Activated naive CD8-positive, alpha-beta T cell treated with anti-CD3 and anti-CD28 coated beads for 36 hours (primary cell): ENCODE data around the gene KDELR3. TPM values are rescaled to one million over a fixed set of nuclear protein-coding genes. Genes with fewer than 3 reads are reported as not detected.

ENCODE experiments used
- DNase-seq: peaks from one replicate; pipeline ENCODE4 v3.0.0; 2021
- H3K27ac Mint-ChIP-seq: one replicate; pipeline ENCODE4 v1.8.0; 2022; ENCODE audit warnings: mild to moderate bottlenecking, moderate library complexity, mixed read lengths
- H3K27me3 Mint-ChIP-seq: one replicate; pipeline ENCODE4 v1.8.0; 2022; ENCODE audit warnings: mild to moderate bottlenecking, mixed read lengths
- H3K36me3 Mint-ChIP-seq: one replicate; pipeline ENCODE4 v1.8.0; 2021; ENCODE audit warnings: mild to moderate bottlenecking, mixed read lengths
- H3K4me1 Mint-ChIP-seq: one replicate; pipeline ENCODE4 v1.8.0; 2021; ENCODE audit warnings: mixed read lengths
- H3K4me3 Mint-ChIP-seq: one replicate; pipeline ENCODE4 v1.8.0; 2022; ENCODE audit warnings: mild to moderate bottlenecking, moderate library complexity, mixed read lengths
- H3K9me3 Mint-ChIP-seq: one replicate; pipeline ENCODE4 v1.8.0; 2022; ENCODE audit warnings: mixed read lengths
- total RNA-seq, 2 experiments: library from RNA; stranded (reverse); gene quantifications; one replicate each; pipeline ENCODE4 v1.2.3, GENCODE V29; 2021

KDELR3 gene
- total RNA-seq, 2 experiments from 2014 or later: 0.72 to 1.3 TPM

- no peaks in the 10 kb centered on the region for H3K4me1 Mint-ChIP-seq
- no peak for DNase-seq
- no peaks in the 10 kb centered on the region for H3K36me3 Mint-ChIP-seq
- no peaks in the 10 kb centered on the region for H3K9me3 Mint-ChIP-seq
- no peaks in the 10 kb centered on the region for H3K27me3 Mint-ChIP-seq
- H3K4me3 Mint-ChIP-seq: no peak overlapping the region
- no peak overlapping the region for H3K27ac Mint-ChIP-seq
These were observed 35.6 kb upstream of the KDELR3 start for GRCh38 chr22:38432264-38432663.

GRCh38 chr22:38433871-38434270, 34.0 kb upstream of the KDELR3 start:
- H3K27me3 Mint-ChIP-seq: no peaks in the 10 kb centered on the region

GRCh38 chr22:38435010-38435409, 32.9 kb upstream of the KDELR3 start:
- H3K36me3 Mint-ChIP-seq: no peaks in the 10 kb centered on the region
- no peaks in the 10 kb centered on the region for H3K27me3 Mint-ChIP-seq
- no peak overlapping the region for H3K27ac Mint-ChIP-seq
- H3K4me1 Mint-ChIP-seq: no peaks in the 10 kb centered on the region
- DNase-seq: no peak
- no peaks in the 10 kb centered on the region for H3K9me3 Mint-ChIP-seq
- no peak overlapping the region for H3K4me3 Mint-ChIP-seq

More at GRCh38 chr22:38433871-38434270, 34.0 kb upstream of the KDELR3 start:
- H3K27ac Mint-ChIP-seq: no peak overlapping the region
- no peak overlapping the region for H3K4me3 Mint-ChIP-seq
- H3K4me1 Mint-ChIP-seq: no peaks in the 10 kb centered on the region
- H3K36me3 Mint-ChIP-seq: no peaks in the 10 kb centered on the region
- no peaks in the 10 kb centered on the region for H3K9me3 Mint-ChIP-seq
- no peak for DNase-seq

- Mint-ChIP-seq H3K36me3 (no peaks in the 10 kb centered on the region), H3K9me3 (no peaks in the 10 kb centered on the region), H3K27me3 (no peaks in the 10 kb centered on the region), H3K4me3 (no peak overlapping the region), H3K4me1 (no peaks in the 10 kb centered on the region), H3K27ac (no peak overlapping the region)
- DNase-seq: no peak
These were observed 31.9 kb upstream of the KDELR3 start for GRCh38 chr22:38435965-38436364.

- H3K4me3 Mint-ChIP-seq: no peak overlapping the region
- no peak overlapping the region for H3K27ac Mint-ChIP-seq
- DNase-seq: no peak
- no peaks in the 10 kb centered on the region for H3K4me1 Mint-ChIP-seq
- H3K27me3 Mint-ChIP-seq: no peaks in the 10 kb centered on the region
- H3K36me3 Mint-ChIP-seq: no peaks in the 10 kb centered on the region
- no peaks in the 10 kb centered on the region for H3K9me3 Mint-ChIP-seq
These were observed 31.1 kb upstream of the KDELR3 start for GRCh38 chr22:38436629-38437395.

GRCh38 chr22:38437416-38437815, 30.5 kb upstream of the KDELR3 start:
- Mint-ChIP-seq H3K9me3 (no peaks in the 10 kb centered on the region), H3K4me1 (no peaks in the 10 kb centered on the region), H3K27me3 (no peaks in the 10 kb centered on the region), H3K4me3 (no peak overlapping the region), H3K27ac (no peak overlapping the region), H3K36me3 (no peaks in the 10 kb centered on the region)
- no peak for DNase-seq

- no peak overlapping the region for H3K4me3 Mint-ChIP-seq
- no peaks in the 10 kb centered on the region for H3K9me3 Mint-ChIP-seq
- no peak for DNase-seq
- no peak overlapping the region for H3K27ac Mint-ChIP-seq
- no peaks in the 10 kb centered on the region for H3K36me3 Mint-ChIP-seq
- no peaks in the 10 kb centered on the region for H3K4me1 Mint-ChIP-seq
- H3K27me3 Mint-ChIP-seq: peaks cover 3% of the 10 kb centered on the region
These were observed 27.0 kb upstream of the KDELR3 start for GRCh38 chr22:38440747-38441350.

GRCh38 chr22:38441620-38442287, 26.1 kb upstream of the KDELR3 start:
- no peak overlapping the region for H3K27ac Mint-ChIP-seq
- no peak for DNase-seq
- H3K4me3 Mint-ChIP-seq: no peak overlapping the region
- H3K36me3 Mint-ChIP-seq: no peaks in the 10 kb centered on the region
- no peaks in the 10 kb centered on the region for H3K9me3 Mint-ChIP-seq
- peaks cover 3% of the 10 kb centered on the region for H3K27me3 Mint-ChIP-seq
- H3K4me1 Mint-ChIP-seq: no peaks in the 10 kb centered on the region

GRCh38 chr22:38442967-38443627, 24.8 kb upstream of the KDELR3 start:
- DNase-seq: no peak
- H3K36me3 Mint-ChIP-seq: no peaks in the 10 kb centered on the region
- H3K27ac Mint-ChIP-seq: no peak overlapping the region
- H3K4me3 Mint-ChIP-seq: no peak overlapping the region
- H3K27me3 Mint-ChIP-seq: peaks cover 3% of the 10 kb centered on the region
- no peaks in the 10 kb centered on the region for H3K9me3 Mint-ChIP-seq
- no peaks in the 10 kb centered on the region for H3K4me1 Mint-ChIP-seq

GRCh38 chr22:38443628-38444521, 24.0 kb upstream of the KDELR3 start:
- no peak overlapping the region for H3K27ac Mint-ChIP-seq
- H3K9me3 Mint-ChIP-seq: no peaks in the 10 kb centered on the region
- no peak for DNase-seq
- no peaks in the 10 kb centered on the region for H3K4me1 Mint-ChIP-seq
- no peaks in the 10 kb centered on the region for H3K36me3 Mint-ChIP-seq
- peaks cover 3% of the 10 kb centered on the region for H3K27me3 Mint-ChIP-seq
- H3K4me3 Mint-ChIP-seq: no peak overlapping the region

GRCh38 chr22:38444783-38445182, 23.1 kb upstream of the KDELR3 start:
- Mint-ChIP-seq H3K4me3 (no peak overlapping the region), H3K36me3 (no peaks in the 10 kb centered on the region), H3K4me1 (no peaks in the 10 kb centered on the region), H3K9me3 (no peaks in the 10 kb centered on the region), H3K27me3 (peaks cover 5% of the 10 kb centered on the region), H3K27ac (no peak overlapping the region)
- no peak for DNase-seq

- no peak overlapping the region for H3K4me3 Mint-ChIP-seq
- H3K27ac Mint-ChIP-seq: no peak overlapping the region
- H3K9me3 Mint-ChIP-seq: no peaks in the 10 kb centered on the region
- peaks cover 18% of the 10 kb centered on the region for H3K27me3 Mint-ChIP-seq
- no peaks in the 10 kb centered on the region for H3K36me3 Mint-ChIP-seq
- no peak for DNase-seq
- no peaks in the 10 kb centered on the region for H3K4me1 Mint-ChIP-seq
These were observed 21.8 kb upstream of the KDELR3 start for GRCh38 chr22:38446018-38446601.

- Mint-ChIP-seq H3K27me3 (peaks cover 41% of the 10 kb centered on the region), H3K9me3 (no peaks in the 10 kb centered on the region), H3K27ac (no peak overlapping the region), H3K4me1 (no peaks in the 10 kb centered on the region), H3K4me3 (no peak overlapping the region), H3K36me3 (no peaks in the 10 kb centered on the region)
- no peak for DNase-seq
These were observed 18.8 kb upstream of the KDELR3 start for GRCh38 chr22:38448945-38449745.
